ENCODE results near the gene FAM170B. TPM values are rescaled to one million over a fixed set of nuclear protein-coding genes. Genes with fewer than 3 reads are reported as not detected.

The FAM170B gene
- total and polyA plus RNA-seq, 2 experiments from 2014 or later, result not detected

- no peak for TF ChIP-seq ETS1 (IDR thresholded peaks at IDR 0.05)
- no peak for TF ChIP-seq CREB1 (CRISPR knock-in tag; IDR thresholded peaks at IDR 0.05; ENCODE audit: low read depth)
These were observed 43.6 kb downstream of the FAM170B start (continued) for GRCh38 chr10:49090189-49090575.

GRCh38 chr10:49089557-49090188 lies 44.1 kb downstream of the FAM170B start:
- Histone ChIP-seq H3K27me3 (ENCODE audit: insufficient read depth) (no peaks in the 10 kb centered on the region), H3K9me2 (ENCODE audit: insufficient read depth) (no peaks in the 10 kb centered on the region), H2AFZ (no peak overlapping the region), H3K27ac (ENCODE audit: low read depth) (no peak overlapping the region), H3K4me3 (no peak overlapping the region), H3F3A (replicated peaks; ENCODE audit: low read depth) (no peaks in the 10 kb centered on the region), H3K4me1 (ENCODE audit: insufficient read depth) (no peaks in the 10 kb centered on the region), H3K79me2 (replicated peaks; ENCODE audit: insufficient read depth) (no peaks in the 10 kb centered on the region), H3K36me3 (ENCODE audit: insufficient read depth) (no peaks in the 10 kb centered on the region), H4K20me1 (replicated peaks; ENCODE audit: insufficient read depth) (no peaks in the 10 kb centered on the region), H3K4me2 (no peak overlapping the region)
- Mint-ChIP-seq H3K4me1 (peaks cover 4% of the 10 kb centered on the region; the same call in 2 of the 3 replicates), H3K36me3 (ENCODE audit: low read depth) (peaks cover 8% of the 10 kb centered on the region), H3K27me3 (ENCODE audit: insufficient read depth, low read depth, poor library complexity) (peaks cover 3% of the 10 kb centered on the region), H3K4me3 (no peak overlapping the region), H3K27ac (no peak overlapping the region), H3K9me3 (peaks cover 15% of the 10 kb centered on the region; the same call in 2 of the 3 replicates)
- no peak for ATAC-seq
- no peak for DNase-seq (ENCODE audit: low spot score)
- TF ChIP-seq CREB1 (CRISPR knock-in tag; IDR thresholded peaks at IDR 0.05; ENCODE audit: low read depth), result no peak
- TF ChIP-seq CTCF (conservative IDR thresholded peaks at IDR 0.05; ENCODE audit: low read depth in 2 of 2), result no peak
- no peak for TF ChIP-seq ZNF462 (CRISPR knock-in tag; IDR thresholded peaks at IDR 0.05)
- TF ChIP-seq, protein P1, sequence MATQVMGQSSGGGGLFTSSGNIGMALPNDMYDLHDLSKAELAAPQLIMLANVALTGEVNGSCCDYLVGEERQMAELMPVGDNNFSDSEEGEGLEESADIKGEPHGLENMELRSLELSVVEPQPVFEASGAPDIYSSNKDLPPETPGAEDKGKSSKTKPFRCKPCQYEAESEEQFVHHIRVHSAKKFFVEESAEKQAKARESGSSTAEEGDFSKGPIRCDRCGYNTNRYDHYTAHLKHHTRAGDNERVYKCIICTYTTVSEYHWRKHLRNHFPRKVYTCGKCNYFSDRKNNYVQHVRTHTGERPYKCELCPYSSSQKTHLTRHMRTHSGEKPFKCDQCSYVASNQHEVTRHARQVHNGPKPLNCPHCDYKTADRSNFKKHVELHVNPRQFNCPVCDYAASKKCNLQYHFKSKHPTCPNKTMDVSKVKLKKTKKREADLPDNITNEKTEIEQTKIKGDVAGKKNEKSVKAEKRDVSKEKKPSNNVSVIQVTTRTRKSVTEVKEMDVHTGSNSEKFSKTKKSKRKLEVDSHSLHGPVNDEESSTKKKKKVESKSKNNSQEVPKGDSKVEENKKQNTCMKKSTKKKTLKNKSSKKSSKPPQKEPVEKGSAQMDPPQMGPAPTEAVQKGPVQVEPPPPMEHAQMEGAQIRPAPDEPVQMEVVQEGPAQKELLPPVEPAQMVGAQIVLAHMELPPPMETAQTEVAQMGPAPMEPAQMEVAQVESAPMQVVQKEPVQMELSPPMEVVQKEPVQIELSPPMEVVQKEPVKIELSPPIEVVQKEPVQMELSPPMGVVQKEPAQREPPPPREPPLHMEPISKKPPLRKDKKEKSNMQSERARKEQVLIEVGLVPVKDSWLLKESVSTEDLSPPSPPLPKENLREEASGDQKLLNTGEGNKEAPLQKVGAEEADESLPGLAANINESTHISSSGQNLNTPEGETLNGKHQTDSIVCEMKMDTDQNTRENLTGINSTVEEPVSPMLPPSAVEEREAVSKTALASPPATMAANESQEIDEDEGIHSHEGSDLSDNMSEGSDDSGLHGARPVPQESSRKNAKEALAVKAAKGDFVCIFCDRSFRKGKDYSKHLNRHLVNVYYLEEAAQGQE (IDR thresholded peaks at IDR 0.05; ENCODE audit: unreplicated experiment), result no peak
- no peak for TF ChIP-seq ZNF114 (CRISPR knock-in tag; IDR thresholded peaks at IDR 0.05)
- no peak for TF ChIP-seq ETS1 (IDR thresholded peaks at IDR 0.05)
- TF ChIP-seq POLR2AphosphoS5 (IDR thresholded peaks at IDR 0.05; ENCODE audit: low read depth), result no peak
- TF ChIP-seq STAT1 (IDR thresholded peaks at IDR 0.05; ENCODE audit: unreplicated experiment), result no peak
- TF ChIP-seq NANOG (IDR thresholded peaks at IDR 0.05; ENCODE audit: borderline replicate concordance), result no peak
- TF ChIP-seq EZH2 (IDR thresholded peaks at IDR 0.05; ENCODE audit: low read depth, unreplicated experiment), result no peak
